DND-41 (cell line): ENCODE data around the gene REG3G.

Source experiments
- ATAC-seq: fragments of 200-7000 bp; cut with Tn5 transposase; 3 replicates; pipeline ENCODE4 v1.9.1; 2021; ENCODE audit warnings: low read depth; ENCODE audit not compliant: insufficient read depth
- DNase-seq: peaks from one replicate; pipeline ENCODE4 v3.0.0-alpha.2; 2020
- H2AFZ ChIP-seq: 2 replicates; pipeline ENCODE4 v1.6.0; 2012; ENCODE audit warnings: low read depth, low read length
- H3K27ac ChIP-seq: 2 replicates; pipeline ENCODE4 v1.5.1; 2012; ENCODE audit warnings: low read length, inconsistent platforms
- H3K27me3 ChIP-seq: fragments of 200-600 bp; sonication (generic); 2 replicates; pipeline ENCODE4 v1.6.0; 2012; ENCODE audit warnings: low read length, mild to moderate bottlenecking, inconsistent platforms; ENCODE audit not compliant: insufficient read depth, poor library complexity
- H3K36me3 ChIP-seq: 2 replicates; pipeline ENCODE4 v1.5.1; 2012; ENCODE audit warnings: low read length, inconsistent platforms; ENCODE audit not compliant: insufficient read depth
- H3K4me1 ChIP-seq: 2 replicates; pipeline ENCODE4 v1.5.1; 2012; ENCODE audit warnings: mild to moderate bottlenecking, low read length; ENCODE audit not compliant: insufficient read depth
- H3K4me2 ChIP-seq: 2 replicates; pipeline ENCODE4 v1.6.0; 2012; ENCODE audit warnings: mild to moderate bottlenecking, moderate library complexity, low read length, inconsistent platforms; ENCODE audit not compliant: insufficient read depth
- H3K4me3 ChIP-seq, 2 experiments: fragments of 200-600 bp in 1 of 2; shearing (Covaris generic) in 1 of 2; 2 replicates each; pipeline ENCODE4 v1.5.1; 2012 to 2016; ENCODE audit warnings: inconsistent platforms in 2 of 2, low read length in 2 of 2, mild to moderate bottlenecking in 2 of 2, low read depth in 1 of 2, moderate library complexity in 1 of 2
- H3K79me2 ChIP-seq: 2 replicates; pipeline ENCODE4 v1.6.0; 2012; ENCODE audit warnings: low read length, inconsistent platforms; ENCODE audit not compliant: insufficient read depth
- H3K9ac ChIP-seq: 2 replicates; pipeline ENCODE4 v1.6.0; 2012; ENCODE audit warnings: low read depth, mild to moderate bottlenecking, inconsistent platforms, low read length, moderate library complexity
- H3K9me3 ChIP-seq: 2 replicates; pipeline ENCODE4 v1.5.1; 2012; ENCODE audit warnings: low read length, moderate library complexity, mild to moderate bottlenecking, inconsistent platforms; ENCODE audit not compliant: insufficient read depth, severe bottlenecking
- H4K20me1 ChIP-seq: 2 replicates; pipeline ENCODE4 v1.6.0; 2012; ENCODE audit warnings: low read length; ENCODE audit not compliant: insufficient read depth
- CTCF ChIP-seq: IDR thresholded peaks from 2 replicates; pipeline ENCODE4 v1.5.1; 2012; ENCODE audit warnings: borderline replicate concordance, low read length, moderate library complexity, mild to moderate bottlenecking; ENCODE audit not compliant: poor library complexity, severe bottlenecking; ENCODE audit errors: extremely low read depth
- EZH2 ChIP-seq: IDR thresholded peaks from 3 replicates; pipeline ENCODE4 v1.6.1; 2012; ENCODE audit warnings: borderline replicate concordance, low read depth, mild to moderate bottlenecking, moderate library complexity, low read length, inconsistent platforms; ENCODE audit not compliant: severe bottlenecking

The REG3G gene

GRCh38 chr2:79001285-79001684 is 24.2 kb upstream of the REG3G start:
- no peak overlapping the region for H3K9ac ChIP-seq
- H3K4me1 ChIP-seq = no peaks in the 10 kb centered on the region
- no peaks in the 10 kb centered on the region for H3K27me3 ChIP-seq
- no peak for ATAC-seq
- TF ChIP-seq CTCF = no peak
- TF ChIP-seq EZH2 = no peak
- H3K79me2 ChIP-seq = no peaks in the 10 kb centered on the region
- no peak overlapping the region for H3K4me3 ChIP-seq
- no peak overlapping the region for H2AFZ ChIP-seq
- H3K27ac ChIP-seq = no peak overlapping the region
- H3K4me2 ChIP-seq = no peak overlapping the region
- no peaks in the 10 kb centered on the region for H3K36me3 ChIP-seq
- H4K20me1 ChIP-seq = no peaks in the 10 kb centered on the region
- no peak for DNase-seq
- H3K9me3 ChIP-seq = no peaks in the 10 kb centered on the region

- Histone ChIP-seq H3K27ac (no peak overlapping the region), H2AFZ (no peak overlapping the region), H3K4me2 (no peak overlapping the region), H3K79me2 (no peaks in the 10 kb centered on the region), H3K4me3 (no peak overlapping the region), H4K20me1 (no peaks in the 10 kb centered on the region), H3K9me3 (no peaks in the 10 kb centered on the region), H3K36me3 (no peaks in the 10 kb centered on the region), H3K9ac (no peak overlapping the region), H3K4me1 (no peaks in the 10 kb centered on the region), H3K27me3 (no peaks in the 10 kb centered on the region)
- TF ChIP-seq CTCF (no peak), EZH2 (no peak)
- ATAC-seq = no peak
- no peak for DNase-seq
Observed at GRCh38 chr2:79004680-79005079, 20.8 kb upstream of the REG3G start.

GRCh38 chr2:79005216-79005615 is 20.3 kb upstream of the REG3G start:
- no peaks in the 10 kb centered on the region for H4K20me1 ChIP-seq
- H3K9me3 ChIP-seq = no peaks in the 10 kb centered on the region
- no peak overlapping the region for H3K27ac ChIP-seq
- H3K9ac ChIP-seq = no peak overlapping the region
- ATAC-seq (no peak), DNase-seq (no peak)
- no peaks in the 10 kb centered on the region for H3K4me1 ChIP-seq
- H3K79me2 ChIP-seq = no peaks in the 10 kb centered on the region
- no peak overlapping the region for H3K4me3 ChIP-seq
- H3K36me3 ChIP-seq = no peaks in the 10 kb centered on the region
- H3K4me2 ChIP-seq = no peak overlapping the region
- H3K27me3 ChIP-seq = no peaks in the 10 kb centered on the region
- H2AFZ ChIP-seq = no peak overlapping the region
- TF ChIP-seq EZH2 = no peak
- TF ChIP-seq CTCF = no peak

GRCh38 chr2:79009388-79009787 is 16.1 kb upstream of the REG3G start:
- Histone ChIP-seq H3K4me2 (no peak overlapping the region), H2AFZ (no peak overlapping the region), H3K79me2 (no peaks in the 10 kb centered on the region), H3K27me3 (no peaks in the 10 kb centered on the region), H3K36me3 (no peaks in the 10 kb centered on the region), H3K4me3 (no peak overlapping the region), H4K20me1 (no peaks in the 10 kb centered on the region), H3K9me3 (no peaks in the 10 kb centered on the region), H3K27ac (no peak overlapping the region), H3K9ac (no peak overlapping the region), H3K4me1 (no peaks in the 10 kb centered on the region)
- TF ChIP-seq CTCF (no peak), EZH2 (no peak)
- ATAC-seq = no peak
- no peak for DNase-seq
